K562 (cell line): ENCODE data around the gene HGS. TPM values are rescaled to one million over a fixed set of nuclear protein-coding genes. Genes with fewer than 3 reads are reported as not detected.

ENCODE experiments used
- ATAC-seq: fragments of 200-7000 bp; cut with Tn5 transposase; 3 replicates; pipeline ENCODE4 v1.9.1; 2020; ENCODE audit warnings: moderate library complexity
- BruUV-seq: library from RNA; stranded (reverse); fragments of 400-500 nt; replicated peaks from 2 replicates; lab custom pipeline; 2021; lab: Mats Ljungman, UMichigan
- CTCF ChIA-PET: fragments of 300-600 bp; formaldehyde crosslinking; extraction: SDS; loops from one replicate; lab custom pipeline; 2021; ENCODE audit warnings: low intra/inter-chr PET ratio; lab: Yijun Ruan, JAX
- POLR2A ChIA-PET: fragments of 300-600, 350-650 bp; sonication (Branson Sonifier 250); formaldehyde crosslinking; extraction: SDS; loops from one replicate; lab custom pipeline; 2021; ENCODE audit warnings: antibody characterized with exemption, inconsistent platforms; lab: Yijun Ruan, JAX
- DNase-seq, 4 experiments: peaks; one replicate each; pipeline versions ENCODE4 v3.0.0 to v3.0.0-alpha.2; 2011 to 2018; ENCODE audit warnings: low spot score in 3 of 4, mixed read lengths in 3 of 4; ENCODE audit errors: extremely low read depth in 1 of 4
- FAIRE-seq: peaks from 2 replicates; lab custom pipeline; 2011; peaks lifted over from hg19 to GRCh38; lab: Jason Lieb, UNC
- H2AFZ ChIP-seq: 2 replicates; pipeline ENCODE4 v1.6.0; 2011; ENCODE audit warnings: low read depth, low read length, control low read depth, inconsistent platforms
- H3K27ac ChIP-seq: fragments of 200-600 bp; 3 replicates; pipeline ENCODE4 v1.8.0; 2011; ENCODE audit warnings: low read depth, mild to moderate bottlenecking, control low read depth, inconsistent platforms, low read length, moderate library complexity, mixed read lengths; ENCODE audit errors: extremely low read depth
- H3K27me3 ChIP-seq, 2 experiments: fragments of 300-600 bp in 1 of 2; 2 replicates in 1 of 2; 3 replicates in 1 of 2; pipeline versions ENCODE4 v1.6.0 to v1.8.0; 2011; ENCODE audit warnings: inconsistent platforms in 2 of 2, low read length in 2 of 2, mild to moderate bottlenecking in 1 of 2, mixed read lengths in 1 of 2, moderate library complexity in 1 of 2; ENCODE audit not compliant: control insufficient read depth in 2 of 2, insufficient read depth in 2 of 2
- H3K36me3 ChIP-seq: fragments of 300-600 bp; 3 replicates; pipeline ENCODE4 v1.8.0; 2011; ENCODE audit warnings: mild to moderate bottlenecking, low read length, inconsistent platforms; ENCODE audit not compliant: control insufficient read depth, insufficient read depth
- H3K4me1 ChIP-seq, 2 experiments: fragments of 200-600 bp in 1 of 2; replicated peaks in 1 of 2; 2 replicates in 1 of 2; 3 replicates in 1 of 2; pipeline versions ENCODE4 v1.5.1 to v1.8.0; 2011; ENCODE audit warnings: inconsistent platforms in 2 of 2, low read length in 2 of 2, mild to moderate bottlenecking in 1 of 2, mixed read lengths in 1 of 2, moderate library complexity in 1 of 2; ENCODE audit not compliant: control insufficient read depth in 2 of 2, insufficient read depth in 2 of 2
- H3K4me2 ChIP-seq: 2 replicates; pipeline ENCODE4 v1.6.1; 2011; ENCODE audit warnings: low read length, control low read depth, inconsistent platforms, mixed read lengths; ENCODE audit not compliant: insufficient read depth
- H3K4me3 ChIP-seq: fragments of 200-600 bp; sonication (generic), shearing (Covaris generic); 2 replicates; pipeline ENCODE4 v1.5.1; 2016; ENCODE audit warnings: control low read depth, inconsistent platforms
- H3K79me2 ChIP-seq: fragments of 200-600 bp; 3 replicates; pipeline ENCODE4 v1.8.0; 2011; ENCODE audit warnings: low read length, inconsistent platforms; ENCODE audit not compliant: control insufficient read depth, insufficient read depth
- H3K9ac ChIP-seq, 2 experiments: 2 replicates each; pipeline versions ENCODE4 v1.6.0 to v1.6.1; 2011; ENCODE audit warnings: low read depth in 2 of 2, low read length in 2 of 2, control low read depth in 1 of 2, inconsistent platforms in 1 of 2, mild to moderate bottlenecking in 1 of 2, mixed read lengths in 1 of 2; ENCODE audit not compliant: insufficient read depth in 1 of 2
- H3K9me1 ChIP-seq: one replicate; pipeline ENCODE4 v1.6.0; 2011; ENCODE audit warnings: inconsistent platforms, mild to moderate bottlenecking, low read length, moderate library complexity; ENCODE audit not compliant: control insufficient read depth, insufficient read depth
- H3K9me3 ChIP-seq: replicated peaks from 2 replicates; pipeline ENCODE4 v1.5.1; 2011; ENCODE audit warnings: low read depth, low read length, inconsistent platforms; ENCODE audit not compliant: control insufficient read depth, insufficient read depth
- H4K20me1 ChIP-seq: replicated peaks from 2 replicates; pipeline ENCODE4 v1.6.1; 2011; ENCODE audit warnings: low read length, inconsistent platforms, mixed read lengths; ENCODE audit not compliant: control insufficient read depth, insufficient read depth
- E2F3 ChIP-seq: fragments of 250-450 bp; sonication (Bioruptor Pico); IDR thresholded peaks from 2 replicates; pipeline ENCODE4 v1.4.0; 2020; ENCODE audit warnings: mild to moderate bottlenecking
- FOXM1 ChIP-seq, 2 experiments: fragments of 450-650 bp in 1 of 2; sonication (generic) in 1 of 2; formaldehyde crosslinking in 1 of 2; IDR thresholded peaks; 2 replicates each; pipeline versions ENCODE4 v1.6.1 to v1.9.0; 2017 to 2022; ENCODE audit warnings: low read depth in 2 of 2, mild to moderate bottlenecking in 2 of 2, missing genetic modification reagents in 1 of 2, moderate library complexity in 1 of 2
- MCM2 ChIP-seq: fragments of 450-650 bp; IDR thresholded peaks from 2 replicates; pipeline ENCODE4 v1.6.1; 2017; ENCODE audit warnings: low read depth, mild to moderate bottlenecking
- SETDB1 ChIP-seq: IDR thresholded peaks from one replicate; pipeline ENCODE4 v1.6.1; 2012; ENCODE audit warnings: low read length, control low read depth, inconsistent platforms
- ZNF436 ChIP-seq: fragments of 250-450, 450-650 bp; sonication (Bioruptor Pico); formaldehyde crosslinking; IDR thresholded peaks from 2 replicates; pipeline ENCODE4 v1.7.0; 2020; ENCODE audit warnings: mild to moderate bottlenecking
- WGBS: fragments of 100-300 bp; shearing (Covaris generic); methylation state at CpG from one replicate; pipeline ENCODE4 v1.1.6; 2016; ENCODE audit warnings: low coverage, mixed read lengths; ENCODE audit not compliant: insufficient coverage; ENCODE audit errors: missing lambda C conversion rate; 5-methylcytosine and 5-hydroxymethylcytosine counted together
- in situ Hi-C: fragments of 300-500 bp; cut with MboI; formaldehyde crosslinking; loops from 4 replicates; pipeline ENCODE4 v1.15.0; 2018; ENCODE audit warnings: inconsistent platforms, mixed read lengths
- intact Hi-C: fragments of 100-400 bp; cut with micrococcal nuclease; formaldehyde crosslinking; loops from 2 replicates; pipeline ENCODE4 v1.14.2; 2022
- polyA plus RNA-seq, 8 experiments: library from polyadenylated mRNA; depleted of rRNA in 4 of 8; stranded (reverse) in 5 of 8; unstranded in 3 of 8; fragments of >200 nt; fragmentation: Nextera tagmentation in 2 of 8; fragmentation: Illumina TruSeq in 1 of 8; extraction: Ambion mirVana in 2 of 8; extraction: Trizol in 1 of 8; gene quantifications; 2 replicates each; pipeline versions ENCODE4 v1.2.1 to v1.2.3, GENCODE V29; 2011 to 2014; ENCODE audit warnings: inconsistent platforms in 1 of 8, missing spikeins in 1 of 8
- total RNA-seq, 7 experiments: library from RNA; depleted of rRNA in 6 of 7; stranded (reverse); fragments of >200 nt in 6 of 7; fragmentation: Illumina TruSeq in 2 of 7; extraction: Trizol in 2 of 7; gene quantifications; 2 replicates each; pipeline versions ENCODE4 v1.2.1 to v1.2.3, GENCODE V29; 2011 to 2021; ENCODE audit warnings: low replicate concordance in 1 of 7
- TF ChIP-seq, protein P1 (sequence below): sonication (generic); formaldehyde crosslinking; IDR thresholded peaks from 2 replicates; pipeline ENCODE4 v1.8.0; 2023; ENCODE audit warnings: missing genetic modification reagents, mild to moderate bottlenecking, borderline replicate concordance
- TF ChIP-seq, protein P2 (sequence below): sonication (generic); formaldehyde crosslinking; IDR thresholded peaks from 2 replicates; pipeline ENCODE4 v1.8.0; 2022; ENCODE audit warnings: mild to moderate bottlenecking, missing genetic modification reagents, borderline replicate concordance
- TF ChIP-seq, protein P3 (sequence below), 2 experiments: IDR thresholded peaks; 2 replicates each; pipeline ENCODE4 v1.6.1; 2011; ENCODE audit warnings: borderline replicate concordance in 1 of 2, control low read depth in 1 of 2, low read depth in 1 of 2, low read length in 1 of 2, mild to moderate bottlenecking in 1 of 2, mixed read lengths in 1 of 2, moderate library complexity in 1 of 2; ENCODE audit not compliant: insufficient read depth in 1 of 2, insufficient read length in 1 of 2, poor library complexity in 1 of 2, severe bottlenecking in 1 of 2; ENCODE audit errors: extremely low read depth in 1 of 2

The HGS gene
- total and polyA plus RNA-seq, 9 of the 15 experiments (the other 6 are each of a cell fraction or from before 2014, with no cell fraction given) = 3.9 to 176 (median 77.1) TPM

DNA sequence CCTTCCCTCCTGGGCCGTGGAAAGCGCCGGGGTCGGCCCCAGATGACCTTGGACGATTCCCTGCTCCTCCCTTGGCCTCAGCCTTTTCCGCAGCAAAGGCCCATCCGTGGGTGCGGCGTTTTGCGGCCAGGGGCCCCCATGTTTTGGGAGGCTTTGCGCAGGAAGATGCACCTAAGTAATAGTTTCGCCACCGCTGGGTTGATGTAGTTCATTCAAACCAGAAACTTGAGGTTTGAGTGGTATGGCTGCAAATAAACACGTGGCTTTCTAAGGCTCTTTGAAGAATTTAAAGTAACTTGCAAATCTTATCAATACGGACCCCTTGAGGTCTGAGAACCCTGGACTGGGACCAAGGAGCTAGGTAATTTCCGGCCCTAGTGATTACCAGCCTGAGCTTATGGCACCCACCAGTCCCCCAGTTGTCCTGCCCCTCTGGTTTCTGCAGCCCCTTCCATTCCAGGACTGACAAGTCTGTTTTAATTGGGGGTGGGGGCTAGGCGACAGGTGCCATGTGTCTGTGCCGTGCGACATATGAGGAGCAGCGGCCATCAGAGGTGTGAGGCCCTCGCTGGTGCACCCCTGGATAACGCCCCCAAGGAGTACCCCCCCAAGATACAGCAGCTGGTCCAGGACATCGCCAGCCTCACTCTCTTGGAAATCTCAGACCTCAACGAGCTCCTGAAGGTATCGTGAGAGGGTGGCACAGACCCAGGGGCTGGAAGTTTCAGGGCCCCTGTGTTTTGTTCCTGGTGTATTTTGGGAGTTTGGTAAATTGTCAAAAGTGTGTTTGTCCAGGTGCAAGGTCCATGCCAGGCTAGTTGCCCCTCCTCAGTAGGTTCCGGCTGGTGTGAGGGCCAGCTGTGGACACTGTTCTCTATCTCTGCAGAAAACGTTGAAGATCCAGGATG, 20.2 kb downstream of the HGS start:
- ATAC-seq = no peak; the same call in 2 of the 3 replicates
- Histone ChIP-seq H3K9me3 (no peaks in the 10 kb centered on the region), H3K4me3 (peak overlapping the region; percentile 99), H3K9me1 (peaks cover 2% of the 10 kb centered on the region), H3K27ac (peak overlapping the region; percentile 90), H3K27me3 (no peaks in the 10 kb centered on the region), H3K4me2 (peak overlapping the region; percentile 95), H3K79me2 (peaks cover 62% of the 10 kb centered on the region), H3K4me1 (peaks cover 14 to 70% of the 10 kb centered on the region in 2 experiments; a peak in 4 of 5 replicates), H4K20me1 (peaks cover 13% of the 10 kb centered on the region), H2AFZ (0 out of 2 replicates have a peak overlapping the region, but pooled peaks have one; percentile 12), H3K36me3 (peaks cover 81% of the 10 kb centered on the region), H3K9ac (peak overlapping the region; percentile 96 to 100)
- CTCF ChIA-PET = no interaction called here
- POLR2A ChIA-PET = interaction anchor here (0.7 to 4.7 kb wide), 11 partner anchors 9 to 481 kb away, joined by 3 to 54 read pairs (median 4); partner anchors contain the start of genes ALYREF, ANAPC11, ARL16 and CEP131
- peak; percentile 23 for FAIRE-seq
- 9% methylated on average over 26 of the region's 27 CpGs for WGBS
- peak in 2 of 4 experiments; percentile 31 to 34 for DNase-seq
- in situ Hi-C loops = no loop called here
- intact Hi-C loops = loop anchor here (5.0 kb wide), 1 partner anchor 37 kb away; the partner anchor contains the start of genes CCDC137 and OXLD1
- TSS peak; percentile 50 for BruUV-seq
- TF ChIP-seq, protein P1, sequence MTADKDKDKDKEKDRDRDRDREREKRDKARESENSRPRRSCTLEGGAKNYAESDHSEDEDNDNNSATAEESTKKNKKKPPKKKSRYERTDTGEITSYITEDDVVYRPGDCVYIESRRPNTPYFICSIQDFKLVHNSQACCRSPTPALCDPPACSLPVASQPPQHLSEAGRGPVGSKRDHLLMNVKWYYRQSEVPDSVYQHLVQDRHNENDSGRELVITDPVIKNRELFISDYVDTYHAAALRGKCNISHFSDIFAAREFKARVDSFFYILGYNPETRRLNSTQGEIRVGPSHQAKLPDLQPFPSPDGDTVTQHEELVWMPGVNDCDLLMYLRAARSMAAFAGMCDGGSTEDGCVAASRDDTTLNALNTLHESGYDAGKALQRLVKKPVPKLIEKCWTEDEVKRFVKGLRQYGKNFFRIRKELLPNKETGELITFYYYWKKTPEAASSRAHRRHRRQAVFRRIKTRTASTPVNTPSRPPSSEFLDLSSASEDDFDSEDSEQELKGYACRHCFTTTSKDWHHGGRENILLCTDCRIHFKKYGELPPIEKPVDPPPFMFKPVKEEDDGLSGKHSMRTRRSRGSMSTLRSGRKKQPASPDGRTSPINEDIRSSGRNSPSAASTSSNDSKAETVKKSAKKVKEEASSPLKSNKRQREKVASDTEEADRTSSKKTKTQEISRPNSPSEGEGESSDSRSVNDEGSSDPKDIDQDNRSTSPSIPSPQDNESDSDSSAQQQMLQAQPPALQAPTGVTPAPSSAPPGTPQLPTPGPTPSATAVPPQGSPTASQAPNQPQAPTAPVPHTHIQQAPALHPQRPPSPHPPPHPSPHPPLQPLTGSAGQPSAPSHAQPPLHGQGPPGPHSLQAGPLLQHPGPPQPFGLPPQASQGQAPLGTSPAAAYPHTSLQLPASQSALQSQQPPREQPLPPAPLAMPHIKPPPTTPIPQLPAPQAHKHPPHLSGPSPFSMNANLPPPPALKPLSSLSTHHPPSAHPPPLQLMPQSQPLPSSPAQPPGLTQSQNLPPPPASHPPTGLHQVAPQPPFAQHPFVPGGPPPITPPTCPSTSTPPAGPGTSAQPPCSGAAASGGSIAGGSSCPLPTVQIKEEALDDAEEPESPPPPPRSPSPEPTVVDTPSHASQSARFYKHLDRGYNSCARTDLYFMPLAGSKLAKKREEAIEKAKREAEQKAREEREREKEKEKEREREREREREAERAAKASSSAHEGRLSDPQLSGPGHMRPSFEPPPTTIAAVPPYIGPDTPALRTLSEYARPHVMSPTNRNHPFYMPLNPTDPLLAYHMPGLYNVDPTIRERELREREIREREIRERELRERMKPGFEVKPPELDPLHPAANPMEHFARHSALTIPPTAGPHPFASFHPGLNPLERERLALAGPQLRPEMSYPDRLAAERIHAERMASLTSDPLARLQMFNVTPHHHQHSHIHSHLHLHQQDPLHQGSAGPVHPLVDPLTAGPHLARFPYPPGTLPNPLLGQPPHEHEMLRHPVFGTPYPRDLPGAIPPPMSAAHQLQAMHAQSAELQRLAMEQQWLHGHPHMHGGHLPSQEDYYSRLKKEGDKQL (CRISPR knock-in tag) = 0 out of 2 replicates have a peak, but pooled peaks have one; percentile 11
- TF ChIP-seq, protein P2, sequence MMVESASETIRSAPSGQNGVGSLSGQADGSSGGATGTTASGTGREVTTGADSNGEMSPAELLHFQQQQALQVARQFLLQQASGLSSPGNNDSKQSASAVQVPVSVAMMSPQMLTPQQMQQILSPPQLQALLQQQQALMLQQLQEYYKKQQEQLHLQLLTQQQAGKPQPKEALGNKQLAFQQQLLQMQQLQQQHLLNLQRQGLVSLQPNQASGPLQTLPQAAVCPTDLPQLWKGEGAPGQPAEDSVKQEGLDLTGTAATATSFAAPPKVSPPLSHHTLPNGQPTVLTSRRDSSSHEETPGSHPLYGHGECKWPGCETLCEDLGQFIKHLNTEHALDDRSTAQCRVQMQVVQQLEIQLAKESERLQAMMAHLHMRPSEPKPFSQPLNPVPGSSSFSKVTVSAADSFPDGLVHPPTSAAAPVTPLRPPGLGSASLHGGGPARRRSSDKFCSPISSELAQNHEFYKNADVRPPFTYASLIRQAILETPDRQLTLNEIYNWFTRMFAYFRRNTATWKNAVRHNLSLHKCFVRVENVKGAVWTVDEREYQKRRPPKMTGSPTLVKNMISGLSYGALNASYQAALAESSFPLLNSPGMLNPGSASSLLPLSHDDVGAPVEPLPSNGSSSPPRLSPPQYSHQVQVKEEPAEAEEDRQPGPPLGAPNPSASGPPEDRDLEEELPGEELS (CRISPR knock-in tag) = no peak
- TF ChIP-seq ZNF436 (CRISPR knock-in tag) = no peak
- TF ChIP-seq E2F3 = peak; percentile 28; the same call in 1 of the 2 replicates
- no peak for TF ChIP-seq FOXM1 (IDR thresholded peaks at IDR 0.05; ENCODE audit: low read depth)
- TF ChIP-seq FOXM1 (CRISPR knock-in tag; IDR thresholded peaks at IDR 0.05; ENCODE audit: low read depth) = 0 out of 2 replicates have a peak, but pooled peaks have one; percentile 65
- no peak for TF ChIP-seq MCM2
- TF ChIP-seq SETDB1 = no peak
- TF ChIP-seq, protein P3, sequence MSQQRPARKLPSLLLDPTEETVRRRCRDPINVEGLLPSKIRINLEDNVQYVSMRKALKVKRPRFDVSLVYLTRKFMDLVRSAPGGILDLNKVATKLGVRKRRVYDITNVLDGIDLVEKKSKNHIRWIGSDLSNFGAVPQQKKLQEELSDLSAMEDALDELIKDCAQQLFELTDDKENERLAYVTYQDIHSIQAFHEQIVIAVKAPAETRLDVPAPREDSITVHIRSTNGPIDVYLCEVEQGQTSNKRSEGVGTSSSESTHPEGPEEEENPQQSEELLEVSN (IDR thresholded peaks at IDR 0.05; ENCODE audit: borderline replicate concordance in 1 of 2, extremely low read depth in 1 of 2, insufficient read depth in 1 of 2, insufficient read length in 1 of 2, low read depth in 1 of 2, low read length in 1 of 2, poor library complexity in 1 of 2, severe bottlenecking in 1 of 2) = peak in 1 of 2 experiments; percentile 46
